T-helper 2 cell (primary cell): ENCODE data around the gene ZNF84.

Experiments
- DNase-seq, 5 experiments: peaks; one replicate each; pipeline versions ENCODE4 v3.0.0 to v3.0.0-alpha.2; 2012 to 2022
- total RNA-seq, 2 donors: gene quantifications; one replicate each; lab custom pipeline; 2026; lab: John Stamatoyannopoulos, UW

Gene ZNF84
- total RNA-seq: 17.5 to 45.9 reads per million in 2 donors

- peak; percentile 92 to 99 (median 96) for DNase-seq
These were observed at the start of gene ZNF84 for GRCh38 chr12:133037207-133038005. TSS of gene ZNF84 (plus strand) at chr12:133037509. CDS start at chr12:133041468, 3,959 bp downstream.

GRCh38 chr12:132998741-132999140 lies 38.6 kb upstream of the ZNF84 start:
- peak in 1 of 5 experiments; percentile 6 for DNase-seq

GRCh38 chr12:133010657-133011297 lies 26.5 kb upstream of the ZNF84 start:
- peak in 1 of 5 experiments; percentile 9 for DNase-seq

GRCh38 chr12:133023566-133023965 lies 13.7 kb upstream of the ZNF84 start:
- DNase-seq: no peak

- no peak for DNase-seq
These were observed 10.3 kb upstream of the ZNF84 start for GRCh38 chr12:133026996-133027395.

GRCh38 chr12:133038118-133038709 lies 905 bp downstream of the ZNF84 start:
- peak in 1 of 5 experiments; percentile 9 for DNase-seq

GRCh38 chr12:133046698-133047097 lies 9.4 kb downstream of the ZNF84 start:
- DNase-seq: no peak

- no peak for DNase-seq
These were observed 20.1 kb downstream of the ZNF84 start for GRCh38 chr12:133057446-133057845.

- DNase-seq: no peak
These were observed 21.1 kb downstream of the ZNF84 start for GRCh38 chr12:133058203-133059113.

GRCh38 chr12:133061954-133062353 lies 24.6 kb downstream of the ZNF84 start:
- DNase-seq: no peak

- DNase-seq: no peak
These were observed 26.2 kb downstream of the ZNF84 start for GRCh38 chr12:133063556-133063955.

GRCh38 chr12:133073836-133074235 lies 36.5 kb downstream of the ZNF84 start:
- no peak for DNase-seq

GRCh38 chr12:133080026-133080367 lies 42.7 kb downstream of the ZNF84 start:
- peak; percentile 83 to 100 (median 95) for DNase-seq

GRCh38 chr12:133080368-133081158 lies 43.3 kb downstream of the ZNF84 start, which contains the start of gene ZNF140:
TSS of gene ZNF140 (plus strand) at chr12:133080923. CDS start at chr12:133081321, 398 bp downstream.
- peak; percentile 85 to 98 (median 93) for DNase-seq

- no peak for DNase-seq
These were observed 44.0 kb downstream of the ZNF84 start for GRCh38 chr12:133081159-133081780.

GRCh38 chr12:133083345-133083744 lies 46.0 kb downstream of the ZNF84 start:
- DNase-seq: no peak

GRCh38 chr12:133105620-133106019 lies 68.3 kb downstream of the ZNF84 start:
- DNase-seq: no peak

- DNase-seq: peak in 1 of 5 experiments; percentile 4
These were observed 68.9 kb downstream of the ZNF84 start for GRCh38 chr12:133106253-133106652.

- DNase-seq: no peak
These were observed 69.8 kb downstream of the ZNF84 start for GRCh38 chr12:133107121-133107520.

- no peak for DNase-seq
These were observed 70.8 kb downstream of the ZNF84 start for GRCh38 chr12:133108150-133108549.
